ENCODE data around the gene KIFC3. TPM values are rescaled to one million over a fixed set of nuclear protein-coding genes. Genes with fewer than 3 reads are reported as not detected.

KIFC3 gene
- total RNA-seq, 1 experiment from 2014 or later = 32.6 TPM

- Histone ChIP-seq H3F3A (ENCODE audit: low read length, unreplicated experiment) (no peaks in the 10 kb centered on the region), H3K9me2 (replicated peaks; ENCODE audit: low read length) (no peaks in the 10 kb centered on the region), H2AFZ (ENCODE audit: low read length) (no peak overlapping the region), H3K4me3 (ENCODE audit: low read length) (no peak overlapping the region), H3K36me3 (ENCODE audit: low read depth, low read length) (no peaks in the 10 kb centered on the region), H4K20me1 (ENCODE audit: low read length) (no peaks in the 10 kb centered on the region), H3K9ac (ENCODE audit: low read length) (no peak overlapping the region), H3K9me3 (ENCODE audit: low read length) (no peaks in the 10 kb centered on the region), H3K4me2 (ENCODE audit: low read length) (no peak overlapping the region), H3K27ac (ENCODE audit: low read length) (no peak overlapping the region), H3K4me1 (ENCODE audit: insufficient read depth, low read length) (no peaks in the 10 kb centered on the region), H3K27me3 (ENCODE audit: low read length) (no peaks in the 10 kb centered on the region), H3K79me2 (ENCODE audit: low read length) (no peaks in the 10 kb centered on the region)
- no TSS peak for BruUV-seq (replicated peaks)
- DNase-seq (no peak), ATAC-seq (no peak)
- intact Hi-C loops (cut with micrococcal nuclease) = no loop called here
- POLR2A ChIA-PET (ENCODE audit: unreplicated experiment) = no interaction called here
- CTCF ChIA-PET = no interaction called here
- TF ChIP-seq EZH2phosphoT487 (IDR thresholded peaks at IDR 0.05; ENCODE audit: borderline replicate concordance, low read length) (no peak), EZH2 (IDR thresholded peaks at IDR 0.05; ENCODE audit: low read length, unreplicated experiment) (no peak), CTCF (conservative IDR thresholded peaks at IDR 0.05; ENCODE audit: low read depth, low read length) (no peak)
Observed at GRCh38 chr16:57749856-57750452, 52.3 kb downstream of the KIFC3 start.

DNA sequence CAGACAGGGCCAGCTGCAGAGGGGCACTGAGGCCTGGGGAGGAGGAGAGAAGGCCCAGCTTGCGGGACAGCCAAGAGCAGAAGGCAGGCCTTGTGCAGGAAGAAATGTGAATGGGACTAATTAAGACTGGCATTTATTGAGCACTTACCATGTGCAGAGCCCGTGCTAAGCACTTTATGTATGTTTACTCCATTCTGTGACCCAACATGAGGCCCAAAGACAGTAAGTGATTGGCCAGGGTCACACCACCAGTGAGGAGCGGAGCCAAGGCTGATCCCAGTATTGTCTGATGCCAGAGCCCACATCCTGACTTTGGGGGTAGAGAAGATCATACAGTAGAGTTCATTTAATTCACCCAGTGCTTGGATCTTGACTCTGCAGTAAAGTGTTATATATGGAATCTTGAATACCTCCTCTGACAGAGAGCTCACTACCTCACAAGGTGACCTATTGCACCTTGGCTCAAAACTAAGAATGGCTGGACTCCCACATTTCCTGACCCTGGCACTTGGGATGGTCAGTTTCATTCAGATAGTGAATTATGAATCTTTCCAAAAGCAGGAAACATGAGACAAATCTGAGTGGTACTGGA is 53.1 kb downstream of the KIFC3 start:
- Histone ChIP-seq H2AFZ (ENCODE audit: low read length) (no peak overlapping the region), H3K4me3 (ENCODE audit: low read length) (no peak overlapping the region), H3K4me1 (ENCODE audit: insufficient read depth, low read length) (no peaks in the 10 kb centered on the region), H3K4me2 (ENCODE audit: low read length) (no peak overlapping the region), H3K27me3 (ENCODE audit: low read length) (no peaks in the 10 kb centered on the region), H3K27ac (ENCODE audit: low read length) (no peak overlapping the region), H3F3A (ENCODE audit: low read length, unreplicated experiment) (no peaks in the 10 kb centered on the region), H4K20me1 (ENCODE audit: low read length) (no peaks in the 10 kb centered on the region), H3K36me3 (ENCODE audit: low read depth, low read length) (no peaks in the 10 kb centered on the region), H3K79me2 (ENCODE audit: low read length) (no peaks in the 10 kb centered on the region), H3K9me3 (ENCODE audit: low read length) (no peaks in the 10 kb centered on the region), H3K9ac (ENCODE audit: low read length) (no peak overlapping the region), H3K9me2 (replicated peaks; ENCODE audit: low read length) (no peaks in the 10 kb centered on the region)
- DNase-seq (no peak), ATAC-seq (no peak)
- TF ChIP-seq EZH2 (IDR thresholded peaks at IDR 0.05; ENCODE audit: low read length, unreplicated experiment) (no peak), EZH2phosphoT487 (IDR thresholded peaks at IDR 0.05; ENCODE audit: borderline replicate concordance, low read length) (no peak), CTCF (conservative IDR thresholded peaks at IDR 0.05; ENCODE audit: low read depth, low read length) (no peak)
- no TSS peak for BruUV-seq (replicated peaks)
- ChIA-PET POLR2A (ENCODE audit: unreplicated experiment) (no interaction called here), CTCF (no interaction called here)
- intact Hi-C loops (cut with micrococcal nuclease) = no loop called here

DNA sequence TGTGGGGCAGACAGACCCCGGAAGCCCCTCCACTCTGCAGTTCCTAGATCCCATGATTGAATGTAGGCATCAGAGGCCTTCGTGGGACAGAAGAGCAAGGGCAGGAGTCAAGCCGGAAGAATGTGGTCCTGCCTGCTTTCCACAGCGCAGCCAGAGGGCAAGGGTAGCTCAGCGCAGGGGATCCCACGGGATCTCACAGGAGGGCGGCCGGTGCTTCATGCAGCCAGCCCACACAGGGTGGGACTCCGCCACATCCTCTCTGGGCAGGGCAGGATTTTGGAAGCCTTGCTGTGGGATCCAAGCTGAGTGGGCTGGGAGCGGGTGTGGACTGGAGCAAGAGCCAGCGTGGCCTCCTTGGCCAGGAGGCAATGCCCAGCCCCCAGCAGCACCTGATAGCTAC is 53.7 kb downstream of the KIFC3 start:
- Histone ChIP-seq H3K4me3 (ENCODE audit: low read length) (no peak overlapping the region), H3K9me2 (replicated peaks; ENCODE audit: low read length) (no peaks in the 10 kb centered on the region), H3K79me2 (ENCODE audit: low read length) (no peaks in the 10 kb centered on the region), H3K4me2 (ENCODE audit: low read length) (no peak overlapping the region), H3K9ac (ENCODE audit: low read length) (no peak overlapping the region), H2AFZ (ENCODE audit: low read length) (no peak overlapping the region), H3K27ac (ENCODE audit: low read length) (no peak overlapping the region), H4K20me1 (ENCODE audit: low read length) (no peaks in the 10 kb centered on the region), H3K36me3 (ENCODE audit: low read depth, low read length) (no peaks in the 10 kb centered on the region), H3K27me3 (ENCODE audit: low read length) (no peaks in the 10 kb centered on the region), H3K9me3 (ENCODE audit: low read length) (no peaks in the 10 kb centered on the region), H3K4me1 (ENCODE audit: insufficient read depth, low read length) (no peaks in the 10 kb centered on the region), H3F3A (ENCODE audit: low read length, unreplicated experiment) (no peaks in the 10 kb centered on the region)
- no TSS peak for BruUV-seq (replicated peaks)
- DNase-seq (no peak), ATAC-seq (no peak)
- intact Hi-C loops (cut with micrococcal nuclease) = no loop called here
- CTCF ChIA-PET = no interaction called here
- TF ChIP-seq EZH2 (IDR thresholded peaks at IDR 0.05; ENCODE audit: low read length, unreplicated experiment) = no peak
- no peak for TF ChIP-seq CTCF (conservative IDR thresholded peaks at IDR 0.05; ENCODE audit: low read depth, low read length)
- TF ChIP-seq EZH2phosphoT487 (IDR thresholded peaks at IDR 0.05; ENCODE audit: borderline replicate concordance, low read length) = no peak
- POLR2A ChIA-PET (ENCODE audit: unreplicated experiment) = no interaction called here

Measured in PC-3 (cell line).